Hepatocyte (in vitro differentiated cells): Measurements from ENCODE around the gene CIP2A. TPM values are rescaled to one million over a fixed set of nuclear protein-coding genes. Genes with fewer than 3 reads are reported as not detected.
"Not testable (repeated sequence)": the region's sequence is repeated elsewhere in the genome, so short reads cannot be mapped to it uniquely, and the experiment has no call there.

Source experiments
- DNase-seq: peaks from one replicate; pipeline ENCODE4 v3.0.0-alpha.2; 2016; ENCODE audit warnings: low spot score
- H2AFZ ChIP-seq: fragments of 200-600 bp; sonication (generic); 2 replicates; pipeline ENCODE4 v1.6.0; 2016; ENCODE audit warnings: antibody characterized with exemption, mild to moderate bottlenecking
- H3K27ac ChIP-seq: fragments of 200-600 bp; sonication (generic); 2 replicates; pipeline ENCODE4 v1.5.1; 2016; ENCODE audit warnings: mild to moderate bottlenecking
- H3K27me3 ChIP-seq: fragments of 200-600 bp; sonication (generic); 2 replicates; pipeline ENCODE4 v1.6.1; 2016
- H3K36me3 ChIP-seq: fragments of 200-600 bp; sonication (generic); replicated peaks from 2 replicates; pipeline ENCODE4 v1.5.1; 2016; ENCODE audit warnings: low read depth; ENCODE audit not compliant: insufficient read depth
- H3K4me1 ChIP-seq: fragments of 200-600 bp; sonication (generic); 2 replicates; pipeline ENCODE4 v1.5.1; 2016; ENCODE audit warnings: mild to moderate bottlenecking, moderate library complexity; ENCODE audit not compliant: insufficient read depth
- H3K4me2 ChIP-seq: fragments of 200-600 bp; sonication (generic); 2 replicates; pipeline ENCODE4 v1.6.0; 2016
- H3K4me3 ChIP-seq: fragments of 200-600 bp; sonication (generic); 2 replicates; pipeline ENCODE4 v1.5.1; 2016; ENCODE audit warnings: mild to moderate bottlenecking
- H3K79me2 ChIP-seq: fragments of 200-600 bp; sonication (generic); 2 replicates; pipeline ENCODE4 v1.6.0; 2017; ENCODE audit warnings: mild to moderate bottlenecking
- H3K9me2 ChIP-seq: fragments of 200-600 bp; sonication (generic); replicated peaks from 2 replicates; pipeline ENCODE4 v1.6.0; 2017; ENCODE audit warnings: mild to moderate bottlenecking; ENCODE audit not compliant: insufficient read depth
- H3K9me3 ChIP-seq: fragments of 200-600 bp; sonication (generic); 2 replicates; pipeline ENCODE4 v1.5.1; 2016; ENCODE audit warnings: low read depth, mild to moderate bottlenecking
- H4K20me1 ChIP-seq: fragments of 200-600 bp; sonication (generic); 2 replicates; pipeline ENCODE4 v1.6.0; 2016; ENCODE audit warnings: mild to moderate bottlenecking; ENCODE audit not compliant: insufficient read depth, poor library complexity, severe bottlenecking
- EZH2 ChIP-seq: fragments of 200-600 bp; sonication (generic); IDR thresholded peaks from 2 replicates; pipeline ENCODE4 v1.6.1; 2016; ENCODE audit warnings: antibody characterized with exemption, mild to moderate bottlenecking, borderline replicate concordance
- EZH2phosphoT487 ChIP-seq: fragments of 200-600 bp; sonication (generic); IDR thresholded peaks from one replicate; pipeline ENCODE4 v1.6.1; 2018; ENCODE audit warnings: antibody characterized with exemption, mild to moderate bottlenecking, low read depth, moderate library complexity; ENCODE audit not compliant: unreplicated experiment, severe bottlenecking
- WGBS: methylation state at CpG from one replicate; pipeline ENCODE4 v1.1.6; 2016; ENCODE audit warnings: low lambda C conversion rate; ENCODE audit errors: missing lambda C conversion rate; 5-methylcytosine and 5-hydroxymethylcytosine counted together
- polyA plus RNA-seq: library from polyadenylated mRNA; unstranded; fragments of >200 nt; fragmentation: Nextera tagmentation; extraction: Ambion mirVana; gene quantifications from 2 replicates; pipeline ENCODE4 v1.2.1, GENCODE V29; 2016
- total RNA-seq: library from RNA; depleted of rRNA; stranded (reverse); fragments of >200 nt; gene quantifications from 2 replicates; pipeline ENCODE4 v1.2.3, GENCODE V29; 2014
- TF ChIP-seq, protein P1 (sequence below): fragments of 200-600 bp; sonication (generic); IDR thresholded peaks from 2 replicates; pipeline ENCODE4 v1.5.1; 2016; ENCODE audit warnings: antibody characterized with exemption, mild to moderate bottlenecking; ENCODE audit not compliant: poor library complexity

CIP2A gene
- total and polyA plus RNA-seq, 2 experiments from 2014 or later, result 3.7 to 9.8 TPM

GRCh38 chr3:108620250-108620649, 31.0 kb upstream of the CIP2A start:
- no peaks in the 10 kb centered on the region for H3K27me3 ChIP-seq
- TF ChIP-seq EZH2phosphoT487, result no peak
- TF ChIP-seq EZH2, result no peak
- TF ChIP-seq, protein P1, sequence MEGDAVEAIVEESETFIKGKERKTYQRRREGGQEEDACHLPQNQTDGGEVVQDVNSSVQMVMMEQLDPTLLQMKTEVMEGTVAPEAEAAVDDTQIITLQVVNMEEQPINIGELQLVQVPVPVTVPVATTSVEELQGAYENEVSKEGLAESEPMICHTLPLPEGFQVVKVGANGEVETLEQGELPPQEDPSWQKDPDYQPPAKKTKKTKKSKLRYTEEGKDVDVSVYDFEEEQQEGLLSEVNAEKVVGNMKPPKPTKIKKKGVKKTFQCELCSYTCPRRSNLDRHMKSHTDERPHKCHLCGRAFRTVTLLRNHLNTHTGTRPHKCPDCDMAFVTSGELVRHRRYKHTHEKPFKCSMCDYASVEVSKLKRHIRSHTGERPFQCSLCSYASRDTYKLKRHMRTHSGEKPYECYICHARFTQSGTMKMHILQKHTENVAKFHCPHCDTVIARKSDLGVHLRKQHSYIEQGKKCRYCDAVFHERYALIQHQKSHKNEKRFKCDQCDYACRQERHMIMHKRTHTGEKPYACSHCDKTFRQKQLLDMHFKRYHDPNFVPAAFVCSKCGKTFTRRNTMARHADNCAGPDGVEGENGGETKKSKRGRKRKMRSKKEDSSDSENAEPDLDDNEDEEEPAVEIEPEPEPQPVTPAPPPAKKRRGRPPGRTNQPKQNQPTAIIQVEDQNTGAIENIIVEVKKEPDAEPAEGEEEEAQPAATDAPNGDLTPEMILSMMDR, result no peak
- 100% methylated on average over 1 of the region's 1 CpG for WGBS

DNA sequence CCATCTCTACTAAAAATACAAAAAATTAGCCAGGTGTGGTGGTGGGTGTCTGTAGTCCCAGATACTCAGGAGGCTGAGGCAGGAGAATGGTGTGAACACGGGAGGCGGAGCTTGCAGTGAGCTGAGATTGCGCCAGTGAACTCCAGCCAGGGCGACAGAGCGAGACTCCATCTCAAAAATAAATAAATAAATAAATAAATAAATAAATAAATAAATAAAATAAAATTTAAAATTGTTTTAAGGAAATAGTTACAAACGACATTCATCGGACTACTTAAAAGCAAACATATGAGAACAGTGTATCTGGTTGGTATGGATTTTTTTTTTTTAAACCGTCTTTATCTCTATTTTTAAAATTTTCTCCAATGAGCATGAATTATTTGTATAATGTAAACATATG, 26.9 kb upstream of the CIP2A start:
- H2AFZ ChIP-seq, H3K27ac ChIP-seq, H3K79me2 ChIP-seq, H3K4me1 ChIP-seq, H3K9me3 ChIP-seq, H3K4me3 ChIP-seq, H3K27me3 ChIP-seq, H3K36me3 ChIP-seq, H3K4me2 ChIP-seq, DNase-seq, H3K9me2 ChIP-seq, H4K20me1 ChIP-seq: not testable (repeated sequence)
- WGBS, result 98% methylated on average over 8 of the region's 8 CpGs

More at GRCh38 chr3:108620250-108620649, 31.0 kb upstream of the CIP2A start:
- Histone ChIP-seq H3K4me3 (no peak overlapping the region), H3K36me3 (no peaks in the 10 kb centered on the region), H2AFZ (no peak overlapping the region), H3K79me2 (no peaks in the 10 kb centered on the region), H3K4me2 (no peak overlapping the region), H3K27ac (no peak overlapping the region), H3K9me2 (no peaks in the 10 kb centered on the region), H3K4me1 (no peaks in the 10 kb centered on the region), H4K20me1 (no peaks in the 10 kb centered on the region), H3K9me3 (no peaks in the 10 kb centered on the region)
- DNase-seq, result no peak

DNA sequence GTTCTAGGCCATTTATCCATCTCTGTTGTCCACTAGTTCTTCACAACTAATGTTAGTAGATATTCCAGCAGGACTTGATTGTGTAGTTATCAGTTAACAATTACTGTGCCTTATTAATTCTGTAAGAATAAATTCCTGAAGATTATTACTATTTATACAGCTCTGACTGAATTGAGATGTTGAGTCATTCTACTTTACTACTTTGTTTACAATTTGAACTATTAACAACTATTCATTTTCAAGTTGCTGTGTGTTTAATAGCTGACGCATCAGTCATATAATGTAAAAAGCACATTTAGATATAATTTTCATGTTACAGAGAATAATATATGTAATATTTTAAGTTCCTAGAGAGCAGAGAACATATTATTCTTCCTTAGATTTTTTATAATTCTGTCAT, 21.4 kb upstream of the CIP2A start:
- TF ChIP-seq EZH2phosphoT487 (no peak), EZH2 (no peak)
- TF ChIP-seq, protein P1, result no peak

DNA sequence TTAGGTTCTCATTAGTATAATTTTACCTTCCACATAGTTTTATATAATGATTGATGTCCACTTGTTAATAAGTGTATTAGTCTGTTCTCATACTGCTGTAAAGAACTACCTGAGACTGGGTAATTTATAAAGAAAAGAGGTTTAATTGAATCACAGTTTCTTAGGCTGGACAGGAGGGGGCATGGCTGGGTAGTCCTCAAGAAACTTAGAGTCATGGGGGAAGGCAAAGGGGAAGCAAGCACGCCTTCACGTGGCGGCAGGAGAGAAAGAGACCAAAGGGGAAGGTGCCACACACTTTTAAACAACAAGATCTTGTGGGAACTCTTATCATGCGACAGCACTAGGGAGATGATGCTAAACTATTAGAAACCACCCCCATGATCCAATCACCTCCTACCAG, 19.5 kb upstream of the CIP2A start:
- Histone ChIP-seq H3K27ac (no peak overlapping the region), H3K36me3 (no peaks in the 10 kb centered on the region), H3K9me3 (no peaks in the 10 kb centered on the region), H3K79me2 (peaks cover 6% of the 10 kb centered on the region), H3K27me3 (no peaks in the 10 kb centered on the region), H3K4me2 (no peak overlapping the region), H2AFZ (no peak overlapping the region), H3K4me1 (no peaks in the 10 kb centered on the region), H3K9me2 (no peaks in the 10 kb centered on the region), H3K4me3 (no peak overlapping the region), H4K20me1 (no peaks in the 10 kb centered on the region)
- WGBS, result 82% methylated on average over 4 of the region's 4 CpGs
- no peak for DNase-seq
- TF ChIP-seq EZH2phosphoT487 (no peak), EZH2 (no peak)
- TF ChIP-seq, protein P1, result no peak

More for the DNA sequence above, 21.4 kb upstream of the CIP2A start:
- no peaks in the 10 kb centered on the region for H3K79me2 ChIP-seq
- no peak overlapping the region for H3K4me3 ChIP-seq
- H3K9me3 ChIP-seq, result no peaks in the 10 kb centered on the region
- WGBS, result 100% methylated on average over 1 of the region's 1 CpG
- no peaks in the 10 kb centered on the region for H3K9me2 ChIP-seq
- no peaks in the 10 kb centered on the region for H3K4me1 ChIP-seq
- no peaks in the 10 kb centered on the region for H3K27me3 ChIP-seq
- no peak overlapping the region for H3K27ac ChIP-seq
- H2AFZ ChIP-seq, result no peak overlapping the region
- no peak overlapping the region for H3K4me2 ChIP-seq
- DNase-seq, result no peak
- H3K36me3 ChIP-seq, result no peaks in the 10 kb centered on the region
- no peaks in the 10 kb centered on the region for H4K20me1 ChIP-seq
